ENCODE data around the gene DOCK2. TPM values are rescaled to one million over a fixed set of nuclear protein-coding genes. Genes with fewer than 3 reads are reported as not detected.
A peak's percentile ranks its signal among the peaks of the same experiment; 100 is the strongest.

Gene DOCK2
- total and polyA plus RNA-seq, 9 of the 15 experiments (the other 6 are each of a cell fraction or from before 2014, with no cell fraction given), result 4.5 to 42.6 (median 20.5) TPM

- peak; percentile 16; the same call in 1 of the 2 replicates for TF ChIP-seq MBD2 (IDR thresholded peaks at IDR 0.05; ENCODE audit: borderline replicate concordance, low read depth)
- no peak for TF ChIP-seq ZNF143 (CRISPR knock-in tag; IDR thresholded peaks at IDR 0.05)
- TF ChIP-seq MCM3 (IDR thresholded peaks at IDR 0.05), result no peak
- no peak for TF ChIP-seq PHB (CRISPR knock-in tag; IDR thresholded peaks at IDR 0.05)
- TF ChIP-seq ASH1L (IDR thresholded peaks at IDR 0.05; ENCODE audit: borderline replicate concordance, low read depth, partially characterized antibody), result no peak
- peak; percentile 42 for TF ChIP-seq MAFK (IDR thresholded peaks at IDR 0.05; ENCODE audit: low read length)
- no peak for TF ChIP-seq ELF2 (CRISPR knock-in tag; IDR thresholded peaks at IDR 0.05)
- no peak for TF ChIP-seq ZC3H11A (IDR thresholded peaks at IDR 0.05; ENCODE audit: low read depth, low read length)
- TF ChIP-seq HNRNPLL (IDR thresholded peaks at IDR 0.05; ENCODE audit: low read depth, low read length, poor library complexity, severe bottlenecking), result no peak
- TF ChIP-seq, protein P1, sequence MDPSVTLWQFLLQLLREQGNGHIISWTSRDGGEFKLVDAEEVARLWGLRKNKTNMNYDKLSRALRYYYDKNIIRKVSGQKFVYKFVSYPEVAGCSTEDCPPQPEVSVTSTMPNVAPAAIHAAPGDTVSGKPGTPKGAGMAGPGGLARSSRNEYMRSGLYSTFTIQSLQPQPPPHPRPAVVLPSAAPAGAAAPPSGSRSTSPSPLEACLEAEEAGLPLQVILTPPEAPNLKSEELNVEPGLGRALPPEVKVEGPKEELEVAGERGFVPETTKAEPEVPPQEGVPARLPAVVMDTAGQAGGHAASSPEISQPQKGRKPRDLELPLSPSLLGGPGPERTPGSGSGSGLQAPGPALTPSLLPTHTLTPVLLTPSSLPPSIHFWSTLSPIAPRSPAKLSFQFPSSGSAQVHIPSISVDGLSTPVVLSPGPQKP (CRISPR knock-in tag; IDR thresholded peaks at IDR 0.05), result no peak
- TF ChIP-seq FOXM1 (IDR thresholded peaks at IDR 0.05; ENCODE audit: low read depth), result peak; percentile 37; the same call in 1 of the 2 replicates
- no peak for TF ChIP-seq FOXM1 (CRISPR knock-in tag; IDR thresholded peaks at IDR 0.05; ENCODE audit: low read depth)
- TF ChIP-seq, protein P2, sequence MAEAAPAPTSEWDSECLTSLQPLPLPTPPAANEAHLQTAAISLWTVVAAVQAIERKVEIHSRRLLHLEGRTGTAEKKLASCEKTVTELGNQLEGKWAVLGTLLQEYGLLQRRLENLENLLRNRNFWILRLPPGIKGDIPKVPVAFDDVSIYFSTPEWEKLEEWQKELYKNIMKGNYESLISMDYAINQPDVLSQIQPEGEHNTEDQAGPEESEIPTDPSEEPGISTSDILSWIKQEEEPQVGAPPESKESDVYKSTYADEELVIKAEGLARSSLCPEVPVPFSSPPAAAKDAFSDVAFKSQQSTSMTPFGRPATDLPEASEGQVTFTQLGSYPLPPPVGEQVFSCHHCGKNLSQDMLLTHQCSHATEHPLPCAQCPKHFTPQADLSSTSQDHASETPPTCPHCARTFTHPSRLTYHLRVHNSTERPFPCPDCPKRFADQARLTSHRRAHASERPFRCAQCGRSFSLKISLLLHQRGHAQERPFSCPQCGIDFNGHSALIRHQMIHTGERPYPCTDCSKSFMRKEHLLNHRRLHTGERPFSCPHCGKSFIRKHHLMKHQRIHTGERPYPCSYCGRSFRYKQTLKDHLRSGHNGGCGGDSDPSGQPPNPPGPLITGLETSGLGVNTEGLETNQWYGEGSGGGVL (CRISPR knock-in tag; IDR thresholded peaks at IDR 0.05), result no peak
- TF ChIP-seq, protein P3, sequence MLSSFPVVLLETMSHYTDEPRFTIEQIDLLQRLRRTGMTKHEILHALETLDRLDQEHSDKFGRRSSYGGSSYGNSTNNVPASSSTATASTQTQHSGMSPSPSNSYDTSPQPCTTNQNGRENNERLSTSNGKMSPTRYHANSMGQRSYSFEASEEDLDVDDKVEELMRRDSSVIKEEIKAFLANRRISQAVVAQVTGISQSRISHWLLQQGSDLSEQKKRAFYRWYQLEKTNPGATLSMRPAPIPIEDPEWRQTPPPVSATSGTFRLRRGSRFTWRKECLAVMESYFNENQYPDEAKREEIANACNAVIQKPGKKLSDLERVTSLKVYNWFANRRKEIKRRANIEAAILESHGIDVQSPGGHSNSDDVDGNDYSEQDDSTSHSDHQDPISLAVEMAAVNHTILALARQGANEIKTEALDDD (IDR thresholded peaks at IDR 0.05), result peak; percentile 98
- peak; percentile 86 for TF ChIP-seq TCF3 (CRISPR knock-in tag; IDR thresholded peaks at IDR 0.05)
- TF ChIP-seq RCOR1 (IDR thresholded peaks at IDR 0.05; ENCODE audit: borderline replicate concordance in 1 of 2, low read depth in 2 of 2, low read length in 2 of 2), result peak; percentile 72 to 97
- TF ChIP-seq ZKSCAN8 (CRISPR knock-in tag; IDR thresholded peaks at IDR 0.05), result peak; percentile 33; the same call in 1 of the 2 replicates
- TF ChIP-seq, protein P4, sequence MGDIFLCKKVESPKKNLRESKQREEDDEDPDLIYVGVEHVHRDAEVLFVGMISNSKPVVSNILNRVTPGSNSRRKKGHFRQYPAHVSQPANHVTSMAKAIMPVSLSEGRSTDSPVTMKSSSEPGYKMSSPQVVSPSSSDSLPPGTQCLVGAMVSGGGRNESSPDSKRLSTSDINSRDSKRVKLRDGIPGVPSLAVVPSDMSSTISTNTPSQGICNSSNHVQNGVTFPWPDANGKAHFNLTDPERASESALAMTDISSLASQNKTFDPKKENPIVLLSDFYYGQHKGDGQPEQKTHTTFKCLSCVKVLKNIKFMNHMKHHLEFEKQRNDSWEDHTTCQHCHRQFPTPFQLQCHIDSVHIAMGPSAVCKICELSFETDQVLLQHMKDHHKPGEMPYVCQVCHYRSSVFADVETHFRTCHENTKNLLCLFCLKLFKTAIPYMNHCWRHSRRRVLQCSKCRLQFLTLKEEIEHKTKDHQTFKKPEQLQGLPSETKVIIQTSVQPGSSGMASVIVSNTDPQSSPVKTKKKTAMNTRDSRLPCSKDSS (IDR thresholded peaks at IDR 0.05; ENCODE audit: low read depth, partially characterized antibody), result no peak
- no peak for TF ChIP-seq HSF4 (CRISPR knock-in tag; IDR thresholded peaks at IDR 0.05; ENCODE audit: borderline replicate concordance)
- TF ChIP-seq ARID3A (IDR thresholded peaks at IDR 0.05; ENCODE audit: borderline replicate concordance, low read depth, low read length), result no peak
- no peak for TF ChIP-seq HDGF (IDR thresholded peaks at IDR 0.05)
These were observed 166.3 kb downstream of the DOCK2 start (continued) for GRCh38 chr5:169803077-169803981.

Data from K562 (cell line).